AG04449 (cell line): Measurements from ENCODE around the gene TDP2.

ENCODE experiments used
- CTCF ChIA-PET: fragments of 350-600 bp; formaldehyde crosslinking; extraction: SDS; loops from one replicate; lab custom pipeline; 2021; ENCODE audit warnings: antibody characterized with exemption; lab: Yijun Ruan, JAX
- POLR2A ChIA-PET: fragments of 400-600, 350-600 bp; formaldehyde crosslinking; extraction: SDS; loops from one replicate; lab custom pipeline; 2020; ENCODE audit warnings: antibody characterized with exemption, inconsistent platforms; lab: Yijun Ruan, JAX
- DNase-seq: peaks from one replicate; pipeline ENCODE4 v3.0.0-alpha.2; 2010; ENCODE audit warnings: low read depth, low spot score
- H3K4me3 ChIP-seq: 2 replicates; pipeline ENCODE4 v1.5.1; 2011; ENCODE audit warnings: low read depth, mild to moderate bottlenecking, control low read depth, low read length
- TF ChIP-seq, protein P1 (sequence below): IDR thresholded peaks from one replicate; pipeline ENCODE4 v1.5.1; 2011; ENCODE audit warnings: mild to moderate bottlenecking, moderate library complexity, low read length, control low read depth, inconsistent platforms; ENCODE audit not compliant: insufficient read depth; ENCODE audit errors: missing control alignments

Gene TDP2

DNA sequence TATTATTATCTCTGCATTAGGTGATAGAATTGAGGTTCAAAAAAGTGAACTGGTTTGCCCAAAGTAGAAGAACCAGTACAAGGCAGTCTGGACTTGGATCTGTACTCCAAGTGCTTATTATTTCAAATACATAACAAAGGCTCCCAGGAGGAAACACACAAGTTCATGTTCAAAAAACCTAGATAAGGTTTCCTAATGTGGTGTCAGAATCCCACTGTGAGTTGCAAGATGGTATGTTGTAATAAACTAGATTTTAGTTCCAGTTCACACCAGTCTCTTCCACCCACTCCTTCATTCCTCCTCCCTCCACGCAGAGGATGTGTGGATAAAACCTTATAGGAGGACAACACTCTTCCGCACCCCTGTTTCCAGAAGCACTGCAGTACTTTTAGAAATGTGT, 63.5 kb downstream of the TDP2 start:
- CTCF ChIA-PET: no interaction called here
- TF ChIP-seq, protein P1, sequence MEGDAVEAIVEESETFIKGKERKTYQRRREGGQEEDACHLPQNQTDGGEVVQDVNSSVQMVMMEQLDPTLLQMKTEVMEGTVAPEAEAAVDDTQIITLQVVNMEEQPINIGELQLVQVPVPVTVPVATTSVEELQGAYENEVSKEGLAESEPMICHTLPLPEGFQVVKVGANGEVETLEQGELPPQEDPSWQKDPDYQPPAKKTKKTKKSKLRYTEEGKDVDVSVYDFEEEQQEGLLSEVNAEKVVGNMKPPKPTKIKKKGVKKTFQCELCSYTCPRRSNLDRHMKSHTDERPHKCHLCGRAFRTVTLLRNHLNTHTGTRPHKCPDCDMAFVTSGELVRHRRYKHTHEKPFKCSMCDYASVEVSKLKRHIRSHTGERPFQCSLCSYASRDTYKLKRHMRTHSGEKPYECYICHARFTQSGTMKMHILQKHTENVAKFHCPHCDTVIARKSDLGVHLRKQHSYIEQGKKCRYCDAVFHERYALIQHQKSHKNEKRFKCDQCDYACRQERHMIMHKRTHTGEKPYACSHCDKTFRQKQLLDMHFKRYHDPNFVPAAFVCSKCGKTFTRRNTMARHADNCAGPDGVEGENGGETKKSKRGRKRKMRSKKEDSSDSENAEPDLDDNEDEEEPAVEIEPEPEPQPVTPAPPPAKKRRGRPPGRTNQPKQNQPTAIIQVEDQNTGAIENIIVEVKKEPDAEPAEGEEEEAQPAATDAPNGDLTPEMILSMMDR: no peak
- no peak overlapping the region for H3K4me3 ChIP-seq
- no peak for DNase-seq
- POLR2A ChIA-PET: no interaction called here

DNA sequence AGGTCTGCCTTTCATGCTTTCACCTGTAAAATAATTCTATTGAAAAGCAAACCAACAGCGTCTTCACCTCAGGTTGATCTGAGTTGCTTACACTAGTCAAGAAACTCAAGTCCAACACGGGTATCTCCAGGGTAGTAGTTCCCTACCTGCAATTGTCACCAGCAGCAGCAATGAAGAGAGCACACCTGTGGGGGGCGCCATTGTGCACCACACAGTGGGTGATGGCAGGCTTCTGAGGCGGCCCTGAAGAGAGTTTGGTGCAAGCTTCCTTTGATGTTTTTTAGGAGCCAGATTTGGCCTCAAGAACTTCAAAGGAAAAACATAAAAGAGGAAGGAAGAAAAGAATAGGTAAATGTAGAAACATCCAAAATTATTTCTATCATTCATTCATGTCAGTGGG, 65.8 kb downstream of the TDP2 start:
- no peak for DNase-seq
- no peak overlapping the region for H3K4me3 ChIP-seq
- TF ChIP-seq, protein P1: no peak
- CTCF ChIA-PET: interaction anchor here (1.8 kb wide), 1 partner anchor 21 kb away, joined by 5 read pairs; no protein-coding TSS in a partner anchor
- POLR2A ChIA-PET: no interaction called here
